Activated naive CD4-positive, alpha-beta T cell treated with Interleukin-2 at 50 U/mL for 16 hours (primary cell): ENCODE measurements around the gene SIK2.
"Not testable (repeated sequence)": the region's sequence is repeated elsewhere in the genome, so short reads cannot be mapped to it uniquely, and the experiment has no call there.

Experiments
- DNase-seq: peaks from one replicate; pipeline ENCODE4 v3.0.0-alpha.2; 2020

SIK2 gene

GRCh38 chr11:111707039-111707690, 104.9 kb downstream of the SIK2 start:
- no peak for DNase-seq

- DNase-seq = no peak
Measured at GRCh38 chr11:111707691-111708067, 105.4 kb downstream of the SIK2 start.

- no peak for DNase-seq
Measured at GRCh38 chr11:111714522-111714921, 112.3 kb downstream of the SIK2 start.

- DNase-seq = no peak
Measured at GRCh38 chr11:111715142-111715816, 113.0 kb downstream of the SIK2 start.

- not testable (repeated sequence) for DNase-seq
Measured at GRCh38 chr11:111717660-111718059, 115.4 kb downstream of the SIK2 start.

- DNase-seq = no peak
Measured at GRCh38 chr11:111718436-111718835, 116.2 kb downstream of the SIK2 start.

- no peak for DNase-seq
Measured at GRCh38 chr11:111718859-111719258, 116.6 kb downstream of the SIK2 start.

- no peak for DNase-seq
Measured at GRCh38 chr11:111719379-111719778, 117.1 kb downstream of the SIK2 start.

- DNase-seq = no peak
Measured at GRCh38 chr11:111720801-111721494, 118.7 kb downstream of the SIK2 start.

GRCh38 chr11:111722501-111722900, 120.3 kb downstream of the SIK2 start:
- no peak for DNase-seq

GRCh38 chr11:111723595-111723994, 121.3 kb downstream of the SIK2 start:
- no peak for DNase-seq

- DNase-seq = no peak
Measured at GRCh38 chr11:111724615-111725129, 122.4 kb downstream of the SIK2 start.

- DNase-seq = no peak
Measured at GRCh38 chr11:111725621-111726020, 123.4 kb downstream of the SIK2 start.

- DNase-seq = no peak
Measured at GRCh38 chr11:111726301-111726713, 124.1 kb downstream of the SIK2 start.

- no peak for DNase-seq
Measured at GRCh38 chr11:111727431-111727830, 125.2 kb downstream of the SIK2 start.

- DNase-seq = no peak
Measured at GRCh38 chr11:111729071-111729830, 127.0 kb downstream of the SIK2 start.

- no peak for DNase-seq
Measured at GRCh38 chr11:111729831-111730311, 127.6 kb downstream of the SIK2 start.

GRCh38 chr11:111730871-111731591, 128.8 kb downstream of the SIK2 start:
- DNase-seq = no peak

GRCh38 chr11:111731821-111732220, 129.6 kb downstream of the SIK2 start:
- DNase-seq = no peak

- DNase-seq = no peak
Measured at GRCh38 chr11:111733016-111733415, 130.8 kb downstream of the SIK2 start.

- DNase-seq = no peak
Measured at GRCh38 chr11:111733611-111734088, 131.4 kb downstream of the SIK2 start.
